ENCODE measurements around the gene HDAC10.

The HDAC10 gene

DNA sequence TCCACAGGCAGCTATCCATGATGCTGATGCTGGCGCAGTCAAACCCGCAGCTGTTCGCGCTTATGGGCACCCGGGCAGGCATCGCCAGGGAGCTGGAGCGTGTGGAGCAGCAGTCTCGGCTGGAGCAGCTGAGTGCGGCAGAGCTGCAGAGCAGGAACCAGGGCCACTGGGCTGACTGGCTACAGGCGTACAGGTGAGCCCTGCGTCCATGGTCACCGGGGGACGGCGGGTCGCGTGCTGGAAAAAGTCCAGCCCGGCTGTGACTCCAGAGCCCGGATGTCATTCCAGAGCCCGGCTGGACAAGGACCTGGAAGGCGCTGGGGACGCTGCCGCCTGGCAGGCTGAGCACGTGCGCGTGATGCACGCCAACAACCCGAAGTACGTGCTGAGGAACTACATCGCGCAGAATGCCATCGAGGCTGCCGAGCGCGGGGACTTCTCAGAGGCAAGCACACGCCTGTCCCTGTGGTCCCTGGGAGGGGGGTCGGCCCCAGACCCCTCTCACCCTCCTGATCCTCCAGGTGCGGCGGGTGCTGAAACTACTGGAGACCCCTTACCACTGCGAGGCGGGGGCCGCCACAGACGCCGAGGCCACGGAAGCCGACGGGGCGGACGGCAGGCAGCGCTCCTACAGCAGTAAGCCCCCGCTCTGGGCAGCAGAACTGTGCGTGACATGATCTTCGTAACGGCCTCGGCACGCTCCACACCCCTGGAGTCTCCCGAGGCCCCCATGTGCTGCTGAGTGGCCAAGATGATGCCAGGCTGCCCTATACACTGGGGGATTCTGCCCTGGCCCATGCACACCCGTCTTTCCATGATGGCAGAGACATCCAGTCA lies 34.2 kb downstream of the HDAC10 start:
- Histone ChIP-seq H3K27ac (ENCODE audit: insufficient read depth in 1 of 2, low read depth in 1 of 2, low read length in 2 of 2, poor library complexity in 1 of 2, severe bottlenecking in 2 of 2) (no peak overlapping the region), H3K4me1 (ENCODE audit: control extremely low read depth in 1 of 4, control insufficient read depth in 4 of 4, insufficient read depth in 4 of 4, low read length in 3 of 4) (peaks cover 0 to 8% (median 3%) of the 10 kb centered on the region in 4 experiments), H3K4me3 (ENCODE audit: control insufficient read depth in 1 of 7, extremely low read depth in 1 of 7, insufficient read depth in 4 of 7, low read depth in 2 of 7, low read length in 6 of 7) (no peak overlapping the region), H3K36me3 (ENCODE audit: control insufficient read depth in 4 of 4, insufficient read depth in 4 of 4, low read length in 3 of 4) (peaks cover 12 to 89% (median 61%) of the 10 kb centered on the region in 4 experiments), H3K27me3 (replicated peaks in 2 of 5; ENCODE audit: control insufficient read depth in 4 of 5, insufficient read depth in 5 of 5, low read length in 4 of 5) (no peaks in the 10 kb centered on the region), H3K9me3 (ENCODE audit: control extremely low read depth in 1 of 5, control insufficient read depth in 4 of 5, insufficient read depth in 2 of 5, low read depth in 1 of 5, low read length in 4 of 5) (no peaks in the 10 kb centered on the region)
- POLR2A ChIA-PET, result no interaction called here
- no peak for DNase-seq
- WGBS (ENCODE audit: insufficient coverage), result 97% methylated on average over 49 of the region's 57 CpGs
- CTCF ChIA-PET, result interaction anchor here (0.5 to 2.7 kb wide), 4 partner anchors 20 to 111 kb away, joined by 3 to 10 read pairs (median 5); partner anchors contain the start of gene TUBGCP6

DNA sequence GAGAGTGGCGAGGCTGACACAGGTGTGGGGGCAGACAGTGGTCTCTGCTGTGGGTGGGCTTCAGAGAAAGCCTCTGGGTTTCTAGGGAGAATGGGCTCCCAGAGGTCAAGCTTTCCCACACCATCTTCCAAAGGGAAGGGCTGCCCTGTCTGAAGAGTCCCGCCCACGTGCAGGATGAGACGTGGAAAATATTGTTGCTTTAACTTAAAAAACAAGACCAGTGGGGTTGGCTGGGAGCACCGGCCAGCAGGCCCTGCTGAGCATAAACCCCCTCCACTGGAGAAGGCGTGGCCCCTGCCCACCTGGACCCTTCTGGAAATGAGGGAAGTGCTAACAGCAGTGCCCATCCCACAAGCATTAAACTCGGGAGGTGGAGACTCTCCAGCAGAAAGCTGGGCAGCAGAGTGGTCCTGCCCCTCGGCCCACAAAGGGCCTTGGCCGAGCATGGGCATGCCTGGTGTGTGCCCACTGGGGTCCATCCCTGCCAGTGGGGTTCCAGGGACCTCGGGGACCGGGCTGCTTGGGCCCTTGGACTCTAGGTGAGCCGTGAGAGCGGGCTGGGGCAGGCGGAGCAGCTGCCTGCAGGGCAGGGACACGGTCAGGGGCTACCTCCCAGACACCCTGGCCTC lies 34.9 kb downstream of the HDAC10 start:
- Histone ChIP-seq H3K27me3 (replicated peaks in 2 of 5; ENCODE audit: control insufficient read depth in 4 of 5, insufficient read depth in 5 of 5, low read length in 4 of 5) (no peaks in the 10 kb centered on the region), H3K4me3 (ENCODE audit: control insufficient read depth in 1 of 7, extremely low read depth in 1 of 7, insufficient read depth in 4 of 7, low read depth in 2 of 7, low read length in 6 of 7) (no peak overlapping the region), H3K36me3 (ENCODE audit: control insufficient read depth in 4 of 4, insufficient read depth in 4 of 4, low read length in 3 of 4) (peaks cover 13 to 86% (median 60%) of the 10 kb centered on the region in 4 experiments), H3K4me1 (ENCODE audit: control extremely low read depth in 1 of 4, control insufficient read depth in 4 of 4, insufficient read depth in 4 of 4, low read length in 3 of 4) (peaks cover 0 to 8% (median 3%) of the 10 kb centered on the region in 4 experiments), H3K9me3 (ENCODE audit: control extremely low read depth in 1 of 5, control insufficient read depth in 4 of 5, insufficient read depth in 2 of 5, low read depth in 1 of 5, low read length in 4 of 5) (no peaks in the 10 kb centered on the region), H3K27ac (ENCODE audit: insufficient read depth in 1 of 2, low read depth in 1 of 2, low read length in 2 of 2, poor library complexity in 1 of 2, severe bottlenecking in 2 of 2) (no peak overlapping the region)
- POLR2A ChIA-PET, result no interaction called here
- over 99% methylated on average over 13 of the region's 15 CpGs for WGBS (ENCODE audit: insufficient coverage)
- CTCF ChIA-PET, result interaction anchor here (0.5 to 2.7 kb wide), 4 partner anchors 21 to 110 kb away, joined by 3 to 10 read pairs (median 5); partner anchors contain the start of gene TUBGCP6
- DNase-seq, result no peak

DNA sequence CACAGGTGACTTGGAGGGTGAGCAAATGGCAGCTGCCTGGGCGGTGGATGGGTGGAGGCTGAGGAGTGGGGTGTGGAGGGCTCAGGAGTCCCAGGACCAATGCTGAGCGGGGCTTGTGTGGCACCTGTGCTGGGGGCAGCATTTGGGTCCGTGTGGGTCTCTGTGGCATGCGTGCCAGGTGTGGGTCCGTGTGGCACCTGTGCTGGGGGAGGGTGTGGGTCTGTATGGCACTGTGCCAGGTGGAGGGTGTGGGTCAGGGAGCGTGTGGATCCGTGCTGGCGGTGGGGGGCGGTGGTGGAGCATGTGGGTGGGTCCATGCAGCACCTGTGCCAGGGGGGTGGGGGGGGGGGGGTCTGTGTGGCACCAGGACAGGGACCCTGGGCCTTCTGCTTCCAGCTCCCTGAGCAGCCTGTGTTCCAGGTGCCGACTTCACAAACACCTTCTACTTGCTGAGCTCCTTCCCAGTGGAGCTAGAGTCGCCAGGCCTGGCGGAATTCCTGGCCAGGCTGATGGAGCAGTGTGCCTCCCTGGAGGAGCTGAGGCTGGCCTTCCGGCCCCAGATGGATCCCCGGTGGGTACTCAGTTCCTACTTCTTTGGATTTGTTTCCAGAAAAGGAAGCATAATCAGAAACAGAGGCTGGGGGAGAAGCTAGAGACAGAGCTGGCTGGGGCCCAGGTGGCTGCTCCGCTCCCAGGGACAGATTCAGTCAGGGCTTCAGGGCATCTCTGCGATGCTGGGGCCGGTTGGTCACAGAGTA lies 35.6 kb downstream of the HDAC10 start:
- POLR2A ChIA-PET, result no interaction called here
- 99% methylated on average over 8 of the region's 17 CpGs for WGBS (ENCODE audit: insufficient coverage)
- Histone ChIP-seq H3K4me1 (ENCODE audit: control extremely low read depth in 1 of 4, control insufficient read depth in 4 of 4, insufficient read depth in 4 of 4, low read length in 3 of 4) (peaks cover 0 to 8% (median 3%) of the 10 kb centered on the region in 4 experiments), H3K4me3 (ENCODE audit: control insufficient read depth in 1 of 7, extremely low read depth in 1 of 7, insufficient read depth in 4 of 7, low read depth in 2 of 7, low read length in 6 of 7) (no peak overlapping the region), H3K27me3 (replicated peaks in 2 of 5; ENCODE audit: control insufficient read depth in 4 of 5, insufficient read depth in 5 of 5, low read length in 4 of 5) (no peaks in the 10 kb centered on the region), H3K36me3 (ENCODE audit: control insufficient read depth in 4 of 4, insufficient read depth in 4 of 4, low read length in 3 of 4) (peaks cover 14 to 86% (median 61%) of the 10 kb centered on the region in 4 experiments), H3K27ac (ENCODE audit: insufficient read depth in 1 of 2, low read depth in 1 of 2, low read length in 2 of 2, poor library complexity in 1 of 2, severe bottlenecking in 2 of 2) (no peak overlapping the region), H3K9me3 (ENCODE audit: control extremely low read depth in 1 of 5, control insufficient read depth in 4 of 5, insufficient read depth in 2 of 5, low read depth in 1 of 5, low read length in 4 of 5) (no peaks in the 10 kb centered on the region)
- no peak for DNase-seq
- CTCF ChIA-PET, result interaction anchor here (2.5 to 2.7 kb wide), 2 partner anchors 29 to 67 kb away, joined by 7 to 10 read pairs; partner anchors contain the start of gene TUBGCP6

GRCh38 chr22:50213263-50213662 lies 37.8 kb downstream of the HDAC10 start:
- Histone ChIP-seq H3K4me1 (ENCODE audit: control extremely low read depth in 1 of 4, control insufficient read depth in 4 of 4, insufficient read depth in 4 of 4, low read length in 3 of 4) (no peaks in the 10 kb centered on the region), H3K27ac (ENCODE audit: insufficient read depth in 1 of 2, low read depth in 1 of 2, low read length in 2 of 2, poor library complexity in 1 of 2, severe bottlenecking in 2 of 2) (no peak overlapping the region), H3K27me3 (replicated peaks in 2 of 5; ENCODE audit: control insufficient read depth in 4 of 5, insufficient read depth in 5 of 5, low read length in 4 of 5) (no peaks in the 10 kb centered on the region), H3K36me3 (ENCODE audit: control insufficient read depth in 4 of 4, insufficient read depth in 4 of 4, low read length in 3 of 4) (peaks cover 8 to 87% (median 62%) of the 10 kb centered on the region in 4 experiments), H3K4me3 (ENCODE audit: control insufficient read depth in 1 of 7, extremely low read depth in 1 of 7, insufficient read depth in 4 of 7, low read depth in 2 of 7, low read length in 6 of 7) (no peak overlapping the region), H3K9me3 (ENCODE audit: control extremely low read depth in 1 of 5, control insufficient read depth in 4 of 5, insufficient read depth in 2 of 5, low read depth in 1 of 5, low read length in 4 of 5) (no peaks in the 10 kb centered on the region)
- WGBS (ENCODE audit: insufficient coverage), result 94% methylated on average over 6 of the region's 9 CpGs
- ChIA-PET POLR2A (no interaction called here), CTCF (interaction anchor here (1.3 to 3.5 kb wide), 3 partner anchors 64 to 172 kb away, joined by 3 to 18 read pairs (median 3); no protein-coding TSS in a partner anchor)
- no peak for DNase-seq

DNA sequence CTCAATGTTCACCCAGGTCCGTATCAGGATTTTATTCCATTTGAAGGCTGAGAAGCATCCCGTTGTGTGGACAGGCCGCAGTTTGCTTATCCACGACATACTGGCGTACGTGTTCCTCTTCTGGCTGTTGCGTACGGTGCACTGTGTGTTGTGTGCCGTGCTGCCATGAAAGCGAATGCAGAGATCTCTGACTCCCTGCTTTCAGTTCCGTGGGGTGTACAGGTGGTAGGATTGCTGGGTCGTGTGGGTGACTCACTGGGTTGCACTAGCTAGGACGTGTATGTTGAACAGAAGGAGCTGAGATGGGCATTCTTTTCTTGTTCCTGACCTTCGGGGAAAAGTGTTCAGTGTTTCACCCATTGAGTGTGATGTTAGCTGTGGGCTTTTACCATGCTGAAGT lies 39.9 kb downstream of the HDAC10 start:
- H3K9me3 ChIP-seq (ENCODE audit: control extremely low read depth in 1 of 5, control insufficient read depth in 4 of 5, insufficient read depth in 2 of 5, low read depth in 1 of 5, low read length in 4 of 5), result no peaks in the 10 kb centered on the region
- ChIA-PET CTCF (interaction anchor here (0.9 to 3.5 kb wide), 7 partner anchors 9 to 74 kb away, joined by 3 to 18 read pairs (median 4); no protein-coding TSS in a partner anchor), POLR2A (interaction anchor here (1.3 kb wide), 1 partner anchor 20 kb away, joined by 3 read pairs; no protein-coding TSS in a partner anchor)
- peaks cover 0 to 2% (median 0%) of the 10 kb centered on the region in 4 experiments for H3K4me1 ChIP-seq (ENCODE audit: control extremely low read depth in 1 of 4, control insufficient read depth in 4 of 4, insufficient read depth in 4 of 4, low read length in 3 of 4)
- H3K27ac ChIP-seq (ENCODE audit: insufficient read depth in 1 of 2, low read depth in 1 of 2, low read length in 2 of 2, poor library complexity in 1 of 2, severe bottlenecking in 2 of 2), result no peak overlapping the region
- over 99% methylated on average over 10 of the region's 14 CpGs for WGBS (ENCODE audit: insufficient coverage)
- H3K27me3 ChIP-seq (replicated peaks in 2 of 5; ENCODE audit: control insufficient read depth in 4 of 5, insufficient read depth in 5 of 5, low read length in 4 of 5), result no peaks in the 10 kb centered on the region
- DNase-seq, result no peak
- peaks cover 5 to 82% (median 62%) of the 10 kb centered on the region in 4 experiments for H3K36me3 ChIP-seq (ENCODE audit: control insufficient read depth in 4 of 4, insufficient read depth in 4 of 4, low read length in 3 of 4)
- no peak overlapping the region for H3K4me3 ChIP-seq (ENCODE audit: control insufficient read depth in 1 of 7, extremely low read depth in 1 of 7, insufficient read depth in 4 of 7, low read depth in 2 of 7, low read length in 6 of 7)

DNA sequence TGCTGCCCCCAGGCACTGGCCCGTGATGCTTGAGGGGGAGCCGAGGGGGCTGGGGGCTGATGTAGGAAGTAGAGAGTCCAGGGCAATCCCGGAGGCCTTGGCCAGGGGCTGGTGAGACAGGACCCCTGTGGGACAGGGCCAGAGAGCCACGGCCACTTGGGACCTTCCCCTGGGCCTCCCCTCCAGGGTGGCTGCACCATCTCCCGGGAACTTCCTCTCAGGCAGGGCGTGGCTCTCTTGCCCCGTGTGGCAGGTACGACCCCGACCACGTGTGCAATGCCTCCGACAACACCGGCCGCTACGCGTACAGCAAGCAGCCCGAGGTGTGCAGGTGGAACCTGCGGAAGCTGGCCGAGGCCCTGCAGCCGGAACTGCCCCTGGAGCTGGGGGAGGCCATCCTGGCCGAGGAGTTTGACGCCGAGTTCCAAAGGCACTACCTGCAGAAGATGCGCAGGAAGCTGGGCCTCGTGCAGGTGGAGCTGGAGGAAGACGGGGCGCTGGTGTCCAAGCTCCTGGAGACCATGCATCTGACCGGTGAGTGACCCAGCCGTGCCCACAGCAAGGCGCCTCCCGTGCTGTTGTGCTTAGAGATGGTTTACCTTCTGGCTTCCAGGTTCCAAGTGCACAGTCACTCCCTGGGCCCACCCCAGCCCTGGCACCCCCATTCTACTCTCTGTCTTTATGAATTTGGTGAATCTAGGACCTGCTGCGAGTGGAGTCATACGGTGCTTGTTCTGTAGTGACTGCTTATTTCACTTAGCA lies 40.5 kb downstream of the HDAC10 start:
- no peak for DNase-seq
- Histone ChIP-seq H3K27ac (ENCODE audit: insufficient read depth in 1 of 2, low read depth in 1 of 2, low read length in 2 of 2, poor library complexity in 1 of 2, severe bottlenecking in 2 of 2) (no peak overlapping the region), H3K4me1 (ENCODE audit: control extremely low read depth in 1 of 4, control insufficient read depth in 4 of 4, insufficient read depth in 4 of 4, low read length in 3 of 4) (peaks cover 0 to 2% (median 0%) of the 10 kb centered on the region in 4 experiments), H3K27me3 (replicated peaks in 2 of 5; ENCODE audit: control insufficient read depth in 4 of 5, insufficient read depth in 5 of 5, low read length in 4 of 5) (no peaks in the 10 kb centered on the region), H3K36me3 (ENCODE audit: control insufficient read depth in 4 of 4, insufficient read depth in 4 of 4, low read length in 3 of 4) (peaks cover 5 to 81% (median 64%) of the 10 kb centered on the region in 4 experiments), H3K9me3 (ENCODE audit: control extremely low read depth in 1 of 5, control insufficient read depth in 4 of 5, insufficient read depth in 2 of 5, low read depth in 1 of 5, low read length in 4 of 5) (no peaks in the 10 kb centered on the region), H3K4me3 (ENCODE audit: control insufficient read depth in 1 of 7, extremely low read depth in 1 of 7, insufficient read depth in 4 of 7, low read depth in 2 of 7, low read length in 6 of 7) (no peak overlapping the region)
- 90% methylated on average over 32 of the region's 32 CpGs for WGBS (ENCODE audit: insufficient coverage)
- ChIA-PET POLR2A (interaction anchor here (1.3 kb wide), 1 partner anchor 20 kb away, joined by 3 read pairs; no protein-coding TSS in a partner anchor), CTCF (interaction anchor here (1.0 to 3.5 kb wide), 5 partner anchors 10 to 61 kb away, joined by 3 to 18 read pairs (median 5); no protein-coding TSS in a partner anchor)

Data from common myeloid progenitor, CD34-positive (primary cell).